Vagina (tissue), 2 donors: ENCODE data around the gene C9orf85.

Experiments
- CTCF ChIP-seq, 3 experiments: fragments of 450-650 bp in 2 of 3; fragments of 200-600 bp in 1 of 3; sonication (generic) in 1 of 3; IDR thresholded peaks; one replicate each; pipeline ENCODE4 v1.5.1; 2017 to 2019; ENCODE audit warnings: antibody characterized with exemption in 3 of 3, mild to moderate bottlenecking in 2 of 3, moderate library complexity in 2 of 3
- POLR2A ChIP-seq, 2 donors: fragments of 450-650 bp; IDR thresholded peaks; one replicate each; pipeline ENCODE4 v1.6.1; 2017; ENCODE audit warnings: antibody characterized with exemption in 2 of 2, mild to moderate bottlenecking in 2 of 2, moderate library complexity in 2 of 2

- no peak for TF ChIP-seq POLR2A (IDR thresholded peaks at IDR 0.05)
- TF ChIP-seq CTCF (IDR thresholded peaks at IDR 0.05), result no peak
These were observed 44.0 kb downstream of the C9orf85 start for GRCh38 chr9:71955300-71955915.
